K562 treated with DMSO at 1 percent for 24 hours (cell line): ENCODE measurements around the gene IRGQ. TPM values are rescaled to one million over a fixed set of nuclear protein-coding genes. Genes with fewer than 3 reads are reported as not detected.

Experiments
- total RNA-seq: library from RNA; unstranded; fragments of 300-600 nt; gene quantifications from 2 replicates; pipeline ENCODE4 v1.2.3, GENCODE V29; 2022; ENCODE audit warnings: low read depth; ENCODE audit not compliant: insufficient read depth

IRGQ gene
- 5.8 and 6.6 TPM in 2 replicates for total RNA-seq

GRCh38 chr19:43595999-43596841 is at the start of gene IRGQ, which contains the start of gene ZNF576:
TSS of gene IRGQ (minus strand) at chr19:43596134. CDS start at chr19:43595338, 796 bp downstream.
TSS of gene ZNF576 (plus strand) at chr19:43596595. CDS start at chr19:43597109, 514 bp downstream.

GRCh38 chr19:43639519-43640423 is 43.8 kb upstream of the IRGQ start, which contains the start of gene CADM4:
TSS of gene CADM4 (minus strand) at chr19:43639850. CDS start at chr19:43639790, 60 bp downstream.

GRCh38 chr19:43619262-43620060 is 23.5 kb upstream of the IRGQ start, which contains the start of gene ZNF428:
TSS of gene ZNF428 (minus strand) at chr19:43619629. CDS start at chr19:43614304, 5,325 bp downstream.

GRCh38 chr19:43611788-43612187 is 15.9 kb upstream of the IRGQ start, which contains the start of gene SRRM5:
TSS of gene SRRM5 (plus strand) at chr19:43612088. CDS start at chr19:43612122, 34 bp downstream.

GRCh38 chr19:43575156-43575950 is 20.6 kb downstream of the IRGQ start, which contains the start of the genes PINLYP and XRCC1:
TSS of gene PINLYP (plus strand) at chr19:43575801. CDS start at chr19:43577192, 1,391 bp downstream.
TSS of gene XRCC1 (minus strand) at chr19:43575527. CDS start at chr19:43575458, 69 bp downstream.

Other genes starting within 250 kb of the IRGQ start
- gene CD177, start 242.4 kb downstream of the IRGQ start, total RNA-seq, result not detected in 2 replicates
- gene TEX101, start 181.2 kb downstream of the IRGQ start, total RNA-seq, result 0.81 and 1.0 TPM in 2 replicates
- 1.7 and 2.4 TPM in 2 replicates for gene LYPD3, start 130.5 kb downstream of the IRGQ start, total RNA-seq
- gene PHLDB3, start 91.4 kb downstream of the IRGQ start, total RNA-seq, result 24.0 and 27.9 TPM in 2 replicates
- 38.0 and 39.6 TPM in 2 replicates for gene ETHE1, start 68.9 kb downstream of the IRGQ start, total RNA-seq
- gene ZNF575, start 62.9 kb downstream of the IRGQ start, total RNA-seq, result 1.6 and 1.7 TPM in 2 replicates
- 55.8 and 58.5 TPM in 2 replicates for gene XRCC1, start 20.6 kb downstream of the IRGQ start, total RNA-seq
- 3.8 and 5.8 TPM in 2 replicates for gene PINLYP, start 20.3 kb downstream of the IRGQ start, total RNA-seq
- gene ZNF576, start 461 bp upstream of the IRGQ start, total RNA-seq, result 15.1 and 23.4 TPM in 2 replicates
- gene SRRM5, start 16.0 kb upstream of the IRGQ start, total RNA-seq, result 0.58 and 0.60 TPM in 2 replicates
- 82.2 and 85.2 TPM in 2 replicates for gene ZNF428, start 23.5 kb upstream of the IRGQ start, total RNA-seq
- gene CADM4, start 43.7 kb upstream of the IRGQ start, total RNA-seq, result 5.5 and 7.5 TPM in 2 replicates
- 29.6 and 32.2 TPM in 2 replicates for gene PLAUR, start 74.0 kb upstream of the IRGQ start, total RNA-seq
- not detected in 2 replicates for gene IRGC, start 119.9 kb upstream of the IRGQ start, total RNA-seq
- 35.8 and 36.2 TPM in 2 replicates for gene SMG9, start 158.8 kb upstream of the IRGQ start, total RNA-seq
- 9.6 and 13.3 TPM in 2 replicates for gene KCNN4, start 184.8 kb upstream of the IRGQ start, total RNA-seq
- gene LYPD5, start 206.3 kb upstream of the IRGQ start, total RNA-seq, result 0.42 and 0.65 TPM in 2 replicates
- gene ZNF283, start 231.2 kb upstream of the IRGQ start, total RNA-seq, result 2.8 and 4.5 TPM in 2 replicates